ENCODE results near the gene LMAN2.

LMAN2 gene

DNA sequence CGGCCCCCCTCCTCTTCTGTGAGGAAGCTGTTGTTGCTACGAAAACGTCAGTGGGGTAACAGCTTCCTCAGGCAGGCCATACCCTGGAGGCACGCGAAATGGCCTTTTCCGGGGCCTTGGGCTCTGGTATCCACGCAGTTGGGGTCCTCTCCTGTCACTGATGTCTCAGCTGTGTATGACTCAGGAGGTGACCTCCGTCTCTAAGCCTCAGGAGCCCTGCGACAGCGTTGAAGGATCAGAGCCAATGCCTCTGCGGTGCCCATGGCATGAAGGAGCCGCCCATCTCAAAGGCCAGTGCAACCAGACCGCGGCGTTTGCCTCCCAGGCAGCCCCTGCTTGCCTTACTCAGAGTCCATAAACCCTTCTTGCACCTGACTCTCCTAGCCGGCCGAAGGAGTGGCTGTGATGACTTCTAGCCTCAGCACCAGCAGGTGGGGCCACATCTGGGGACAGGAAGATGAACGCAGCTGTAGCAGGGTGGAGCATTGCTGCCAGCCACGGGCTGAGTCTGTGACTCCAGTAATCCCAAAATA lies 38.8 kb downstream of the LMAN2 start:
- Histone ChIP-seq H3K4me1 (ENCODE audit: control insufficient read depth, low read length) (peaks cover 46% of the 10 kb centered on the region), H3K27ac (ENCODE audit: low read depth, low read length) (peak overlapping the region; percentile 84)

DNA sequence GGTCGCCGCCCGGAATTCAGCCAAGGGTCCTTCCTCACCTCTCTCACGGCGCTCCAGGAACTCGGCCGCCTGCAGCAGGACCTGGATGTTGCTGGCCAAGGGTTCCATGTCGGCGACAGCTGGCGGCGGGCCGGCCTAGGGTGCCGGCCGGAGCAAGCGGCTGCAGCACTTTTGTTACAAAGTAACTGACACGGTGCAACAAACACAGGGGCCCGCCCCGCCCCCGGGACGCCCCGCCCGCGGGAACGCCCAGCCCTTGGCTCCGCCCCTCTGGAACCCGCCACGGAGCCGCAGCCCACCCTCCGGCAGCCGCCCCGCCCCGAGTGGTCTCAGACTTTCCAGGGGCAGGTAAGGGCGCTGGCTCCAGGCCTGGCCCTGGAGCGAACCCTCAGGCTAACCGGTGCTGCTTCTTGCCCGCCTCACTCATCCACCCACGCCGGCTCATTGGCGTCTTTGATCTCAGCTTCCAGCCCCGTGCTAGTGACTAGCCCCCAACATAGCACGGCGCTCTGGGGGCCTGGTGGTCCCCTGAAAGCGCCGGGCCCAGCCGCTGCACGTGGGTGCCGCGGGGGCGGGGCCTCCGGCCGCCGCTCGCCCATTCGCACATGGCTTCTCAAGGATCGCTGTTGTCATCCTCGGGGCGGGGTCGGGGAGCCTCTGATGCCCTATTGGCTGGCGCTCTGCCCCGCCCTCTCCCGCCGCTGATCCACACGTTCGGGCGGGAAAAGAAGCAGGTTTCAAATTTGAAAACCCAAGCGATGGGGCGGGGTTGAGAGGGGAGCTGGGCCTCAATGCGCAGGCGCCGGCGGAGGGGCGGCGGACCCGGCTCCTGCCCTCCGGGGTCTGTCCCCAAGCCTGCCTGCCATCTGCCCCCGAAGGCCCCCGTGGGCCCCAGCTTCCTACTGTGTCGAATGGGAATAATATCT lies 39.5 kb downstream of the LMAN2 start, which contains the start of gene MXD3:
Gene MXD3, minus strand, starts transcription at position 176 of the 926 bp plus-strand sequence. Its CDS starts 68 bp downstream, at position 108.
- Histone ChIP-seq H4K20me1 (ENCODE audit: control insufficient read depth, insufficient read depth, low read depth, low read length) (peaks cover 13% of the 10 kb centered on the region), H3K4me3 (ENCODE audit: low read length) (peak within 1 kb of the TSS; percentile 83), H3K27ac (ENCODE audit: low read depth, low read length) (peak within 1 kb of the TSS; percentile 84), H3K4me2 (ENCODE audit: low read length) (peak within 1 kb of the TSS; percentile 94), H3K9me3 (ENCODE audit: control insufficient read depth, insufficient read depth, low read length) (no peaks in the 10 kb centered on the region), H3K9me2 (replicated peaks; ENCODE audit: control insufficient read depth, low read length) (no peaks in the 10 kb centered on the region), H3K4me1 (ENCODE audit: control insufficient read depth, low read length) (peaks cover 53% of the 10 kb centered on the region), H3F3A (ENCODE audit: control insufficient read depth, insufficient read depth) (peaks cover 14% of the 10 kb centered on the region), H3K36me3 (ENCODE audit: control insufficient read depth, low read length) (peaks cover 45% of the 10 kb centered on the region), H3K79me2 (ENCODE audit: control insufficient read depth, low read length) (peaks cover 33% of the 10 kb centered on the region), H3K27me3 (ENCODE audit: control insufficient read depth, low read length) (no peaks in the 10 kb centered on the region)
- TF ChIP-seq CTCF (IDR thresholded peaks at IDR 0.05; ENCODE audit: low read depth, low read length, poor library complexity, severe bottlenecking) (no peak), EZH2phosphoT487 (IDR thresholded peaks at IDR 0.05; ENCODE audit: borderline replicate concordance, low read length) (no peak)

More for the DNA sequence above, 38.8 kb downstream of the LMAN2 start:
- Histone ChIP-seq H3K79me2 (ENCODE audit: control insufficient read depth, low read length) (peaks cover 33% of the 10 kb centered on the region), H3F3A (ENCODE audit: control insufficient read depth, insufficient read depth) (peaks cover 13% of the 10 kb centered on the region; the same call in 1 of the 2 replicates), H3K4me2 (ENCODE audit: low read length) (peak overlapping the region; percentile 94), H3K9me2 (replicated peaks; ENCODE audit: control insufficient read depth, low read length) (no peaks in the 10 kb centered on the region), H3K4me3 (ENCODE audit: low read length) (peak overlapping the region; percentile 83), H3K9me3 (ENCODE audit: control insufficient read depth, insufficient read depth, low read length) (no peaks in the 10 kb centered on the region), H4K20me1 (ENCODE audit: control insufficient read depth, insufficient read depth, low read depth, low read length) (peaks cover 13% of the 10 kb centered on the region), H3K36me3 (ENCODE audit: control insufficient read depth, low read length) (peaks cover 38% of the 10 kb centered on the region), H3K27me3 (ENCODE audit: control insufficient read depth, low read length) (no peaks in the 10 kb centered on the region)
- no peak for TF ChIP-seq EZH2phosphoT487 (IDR thresholded peaks at IDR 0.05; ENCODE audit: borderline replicate concordance, low read length)
- TF ChIP-seq CTCF (IDR thresholded peaks at IDR 0.05; ENCODE audit: low read depth, low read length, poor library complexity, severe bottlenecking): peak; percentile 55

- Histone ChIP-seq H3K9me2 (replicated peaks; ENCODE audit: control insufficient read depth, low read length) (no peaks in the 10 kb centered on the region), H3K27me3 (ENCODE audit: control insufficient read depth, low read length) (no peaks in the 10 kb centered on the region), H3K36me3 (ENCODE audit: control insufficient read depth, low read length) (peaks cover 51% of the 10 kb centered on the region), H3K79me2 (ENCODE audit: control insufficient read depth, low read length) (peaks cover 33% of the 10 kb centered on the region), H4K20me1 (ENCODE audit: control insufficient read depth, insufficient read depth, low read depth, low read length) (peaks cover 13% of the 10 kb centered on the region), H3F3A (ENCODE audit: control insufficient read depth, insufficient read depth) (peaks cover 16% of the 10 kb centered on the region), H3K9me3 (ENCODE audit: control insufficient read depth, insufficient read depth, low read length) (no peaks in the 10 kb centered on the region), H3K4me2 (ENCODE audit: low read length) (peak overlapping the region; percentile 94), H3K4me1 (ENCODE audit: control insufficient read depth, low read length) (peaks cover 58% of the 10 kb centered on the region), H3K4me3 (ENCODE audit: low read length) (peak overlapping the region; percentile 83), H3K27ac (ENCODE audit: low read depth, low read length) (peak overlapping the region; percentile 84)
- TF ChIP-seq EZH2phosphoT487 (IDR thresholded peaks at IDR 0.05; ENCODE audit: borderline replicate concordance, low read length) (no peak), CTCF (IDR thresholded peaks at IDR 0.05; ENCODE audit: low read depth, low read length, poor library complexity, severe bottlenecking) (no peak)
Observed at GRCh38 chr5:177311392-177311722, 40.1 kb downstream of the LMAN2 start.
